ENCODE results near the gene GABRR1.

Gene GABRR1

DNA sequence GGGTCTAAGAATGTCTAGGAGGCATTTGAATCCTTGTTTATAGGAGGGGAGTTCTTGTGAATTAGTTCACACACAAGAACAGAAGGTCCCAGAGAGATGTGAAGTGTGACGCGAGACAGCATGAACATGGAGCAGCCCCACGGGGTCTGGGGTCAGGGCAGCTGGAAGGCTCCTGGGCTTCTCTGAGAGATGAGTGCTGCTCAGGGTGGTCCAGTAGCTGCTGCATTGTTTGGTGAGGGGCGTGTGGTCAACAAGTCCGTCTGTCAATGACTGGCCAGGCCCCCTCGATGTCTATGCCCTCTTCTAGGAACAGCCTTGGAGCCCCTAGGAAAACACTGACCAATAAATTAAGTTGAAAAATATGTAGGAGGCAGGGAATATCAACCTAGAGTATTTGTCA lies 40.2 kb upstream of the GABRR1 start:
- H3F3A ChIP-seq (ENCODE audit: control insufficient read depth, insufficient read depth), result no peaks in the 10 kb centered on the region
- no peak overlapping the region for H3K27ac ChIP-seq (ENCODE audit: low read depth, low read length)
- H3K9me3 ChIP-seq (ENCODE audit: control insufficient read depth, insufficient read depth, low read length), result no peaks in the 10 kb centered on the region
- no peak overlapping the region for H3K4me3 ChIP-seq (ENCODE audit: low read length)
- H3K4me1 ChIP-seq (ENCODE audit: control insufficient read depth, low read length), result peaks cover 25% of the 10 kb centered on the region
- no peaks in the 10 kb centered on the region for H3K36me3 ChIP-seq (ENCODE audit: control insufficient read depth, low read length)
- no peaks in the 10 kb centered on the region for H4K20me1 ChIP-seq (ENCODE audit: control insufficient read depth, insufficient read depth, low read depth, low read length)
- H3K79me2 ChIP-seq (ENCODE audit: control insufficient read depth, low read length), result no peaks in the 10 kb centered on the region
- H3K27me3 ChIP-seq (ENCODE audit: control insufficient read depth, low read length), result no peaks in the 10 kb centered on the region
- no peaks in the 10 kb centered on the region for H3K9me2 ChIP-seq (replicated peaks; ENCODE audit: control insufficient read depth, low read length)
- no peak overlapping the region for H3K4me2 ChIP-seq (ENCODE audit: low read length)
- no peak for TF ChIP-seq EZH2phosphoT487 (IDR thresholded peaks at IDR 0.05; ENCODE audit: borderline replicate concordance, low read length)
- TF ChIP-seq, protein P1, sequence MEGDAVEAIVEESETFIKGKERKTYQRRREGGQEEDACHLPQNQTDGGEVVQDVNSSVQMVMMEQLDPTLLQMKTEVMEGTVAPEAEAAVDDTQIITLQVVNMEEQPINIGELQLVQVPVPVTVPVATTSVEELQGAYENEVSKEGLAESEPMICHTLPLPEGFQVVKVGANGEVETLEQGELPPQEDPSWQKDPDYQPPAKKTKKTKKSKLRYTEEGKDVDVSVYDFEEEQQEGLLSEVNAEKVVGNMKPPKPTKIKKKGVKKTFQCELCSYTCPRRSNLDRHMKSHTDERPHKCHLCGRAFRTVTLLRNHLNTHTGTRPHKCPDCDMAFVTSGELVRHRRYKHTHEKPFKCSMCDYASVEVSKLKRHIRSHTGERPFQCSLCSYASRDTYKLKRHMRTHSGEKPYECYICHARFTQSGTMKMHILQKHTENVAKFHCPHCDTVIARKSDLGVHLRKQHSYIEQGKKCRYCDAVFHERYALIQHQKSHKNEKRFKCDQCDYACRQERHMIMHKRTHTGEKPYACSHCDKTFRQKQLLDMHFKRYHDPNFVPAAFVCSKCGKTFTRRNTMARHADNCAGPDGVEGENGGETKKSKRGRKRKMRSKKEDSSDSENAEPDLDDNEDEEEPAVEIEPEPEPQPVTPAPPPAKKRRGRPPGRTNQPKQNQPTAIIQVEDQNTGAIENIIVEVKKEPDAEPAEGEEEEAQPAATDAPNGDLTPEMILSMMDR (IDR thresholded peaks at IDR 0.05; ENCODE audit: low read depth, low read length, poor library complexity, severe bottlenecking), result no peak

DNA sequence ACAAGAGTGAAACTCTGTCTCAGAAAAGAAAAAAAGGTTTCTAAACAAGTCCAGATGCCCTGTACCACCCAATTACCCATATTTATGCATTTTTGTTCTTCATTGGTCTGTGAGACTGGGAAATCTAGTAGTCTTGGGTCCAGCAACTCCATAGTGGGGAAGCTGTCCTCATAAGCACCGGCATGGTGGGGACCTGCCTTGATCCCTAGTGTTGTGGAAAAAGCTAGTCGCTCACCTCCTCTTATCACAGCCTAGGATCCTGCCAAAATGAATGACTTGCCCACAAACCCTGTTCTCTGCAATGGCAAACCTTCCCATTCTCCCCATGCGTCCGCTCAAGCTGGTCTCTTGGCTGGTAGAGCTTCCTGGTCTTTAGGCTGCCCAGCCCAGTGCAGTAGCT lies 38.3 kb upstream of the GABRR1 start:
- H3K27me3 ChIP-seq (ENCODE audit: control insufficient read depth, low read length), result no peaks in the 10 kb centered on the region

DNA sequence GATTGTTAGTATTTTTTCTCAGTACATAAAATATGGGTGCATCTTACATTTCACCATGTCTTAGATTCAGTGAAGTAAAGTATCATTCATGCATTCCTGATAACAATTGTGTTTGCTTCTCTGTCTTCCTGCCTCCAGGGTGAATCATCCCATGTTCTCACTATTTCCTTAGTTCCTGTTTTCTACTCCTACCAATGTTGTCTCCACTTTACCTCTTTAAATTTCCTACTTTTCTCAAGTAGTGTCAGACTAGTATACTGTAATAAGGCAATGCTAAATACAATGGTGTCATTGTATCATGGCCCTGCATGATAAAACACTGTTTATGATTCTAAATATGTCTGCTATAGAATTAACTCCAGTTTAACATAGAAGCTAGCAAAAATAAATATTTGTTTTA lies 37.4 kb upstream of the GABRR1 start:
- no peak overlapping the region for H3K27ac ChIP-seq (ENCODE audit: low read depth, low read length)
- H3K9me2 ChIP-seq (replicated peaks; ENCODE audit: control insufficient read depth, low read length), result no peaks in the 10 kb centered on the region
- no peak overlapping the region for H3K4me2 ChIP-seq (ENCODE audit: low read length)
- H3K4me3 ChIP-seq (ENCODE audit: low read length), result no peak overlapping the region
- no peaks in the 10 kb centered on the region for H4K20me1 ChIP-seq (ENCODE audit: control insufficient read depth, insufficient read depth, low read depth, low read length)
- TF ChIP-seq, protein P1 (IDR thresholded peaks at IDR 0.05; ENCODE audit: low read depth, low read length, poor library complexity, severe bottlenecking), result no peak
- TF ChIP-seq EZH2phosphoT487 (IDR thresholded peaks at IDR 0.05; ENCODE audit: borderline replicate concordance, low read length), result no peak
- H3F3A ChIP-seq (ENCODE audit: control insufficient read depth, insufficient read depth), result no peaks in the 10 kb centered on the region
- H3K79me2 ChIP-seq (ENCODE audit: control insufficient read depth, low read length), result no peaks in the 10 kb centered on the region
- peaks cover 10% of the 10 kb centered on the region for H3K4me1 ChIP-seq (ENCODE audit: control insufficient read depth, low read length)
- H3K9me3 ChIP-seq (ENCODE audit: control insufficient read depth, insufficient read depth, low read length), result no peaks in the 10 kb centered on the region
- no peaks in the 10 kb centered on the region for H3K36me3 ChIP-seq (ENCODE audit: control insufficient read depth, low read length)
- no peaks in the 10 kb centered on the region for H3K27me3 ChIP-seq (ENCODE audit: control insufficient read depth, low read length)

More for the DNA sequence above, 38.3 kb upstream of the GABRR1 start:
- H3K4me2 ChIP-seq (ENCODE audit: low read length), result no peak overlapping the region
- no peaks in the 10 kb centered on the region for H3K36me3 ChIP-seq (ENCODE audit: control insufficient read depth, low read length)
- H3K9me2 ChIP-seq (replicated peaks; ENCODE audit: control insufficient read depth, low read length), result no peaks in the 10 kb centered on the region
- no peaks in the 10 kb centered on the region for H3K9me3 ChIP-seq (ENCODE audit: control insufficient read depth, insufficient read depth, low read length)
- H3K4me3 ChIP-seq (ENCODE audit: low read length), result no peak overlapping the region
- no peaks in the 10 kb centered on the region for H4K20me1 ChIP-seq (ENCODE audit: control insufficient read depth, insufficient read depth, low read depth, low read length)
- H3K79me2 ChIP-seq (ENCODE audit: control insufficient read depth, low read length), result no peaks in the 10 kb centered on the region
- peaks cover 15% of the 10 kb centered on the region for H3K4me1 ChIP-seq (ENCODE audit: control insufficient read depth, low read length)
- no peak for TF ChIP-seq EZH2phosphoT487 (IDR thresholded peaks at IDR 0.05; ENCODE audit: borderline replicate concordance, low read length)
- TF ChIP-seq, protein P1 (IDR thresholded peaks at IDR 0.05; ENCODE audit: low read depth, low read length, poor library complexity, severe bottlenecking), result no peak
- no peak overlapping the region for H3K27ac ChIP-seq (ENCODE audit: low read depth, low read length)
- H3F3A ChIP-seq (ENCODE audit: control insufficient read depth, insufficient read depth), result no peaks in the 10 kb centered on the region

DNA sequence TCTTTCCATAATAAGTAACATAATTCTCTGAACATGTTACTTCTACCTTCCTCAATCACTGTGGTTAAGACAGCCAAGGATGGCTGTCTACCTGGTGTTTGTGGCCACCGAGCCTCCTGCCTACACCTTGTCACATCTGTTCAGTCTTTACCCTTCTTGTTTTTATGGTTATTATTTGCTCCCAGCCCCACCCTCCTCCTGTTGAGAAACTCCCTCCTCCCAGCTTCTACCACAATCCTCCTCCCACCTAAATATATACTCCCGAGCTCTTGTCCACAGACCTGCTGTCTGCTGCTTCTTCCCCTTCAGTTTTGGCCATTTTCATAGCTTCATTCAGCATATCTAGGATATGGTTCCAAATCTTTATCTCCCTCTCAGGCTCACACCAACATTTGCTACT lies 35.7 kb upstream of the GABRR1 start:
- no peaks in the 10 kb centered on the region for H3F3A ChIP-seq (ENCODE audit: control insufficient read depth, insufficient read depth)
- H4K20me1 ChIP-seq (ENCODE audit: control insufficient read depth, insufficient read depth, low read depth, low read length), result no peaks in the 10 kb centered on the region
- H3K79me2 ChIP-seq (ENCODE audit: control insufficient read depth, low read length), result no peaks in the 10 kb centered on the region
- H3K4me3 ChIP-seq (ENCODE audit: low read length), result no peak overlapping the region
- no peak overlapping the region for H3K4me2 ChIP-seq (ENCODE audit: low read length)
- H3K27ac ChIP-seq (ENCODE audit: low read depth, low read length), result no peak overlapping the region
- H3K4me1 ChIP-seq (ENCODE audit: control insufficient read depth, low read length), result no peaks in the 10 kb centered on the region
- H3K36me3 ChIP-seq (ENCODE audit: control insufficient read depth, low read length), result no peaks in the 10 kb centered on the region
- no peaks in the 10 kb centered on the region for H3K9me3 ChIP-seq (ENCODE audit: control insufficient read depth, insufficient read depth, low read length)
- no peaks in the 10 kb centered on the region for H3K9me2 ChIP-seq (replicated peaks; ENCODE audit: control insufficient read depth, low read length)
- no peak for TF ChIP-seq EZH2phosphoT487 (IDR thresholded peaks at IDR 0.05; ENCODE audit: borderline replicate concordance, low read length)
- TF ChIP-seq, protein P1 (IDR thresholded peaks at IDR 0.05; ENCODE audit: low read depth, low read length, poor library complexity, severe bottlenecking), result no peak
- H3K27me3 ChIP-seq (ENCODE audit: control insufficient read depth, low read length), result no peaks in the 10 kb centered on the region
